Aorta (tissue), 5 donors: Measurements from ENCODE around the gene MAPK8IP3. TPM values are rescaled to one million over a fixed set of nuclear protein-coding genes. Genes with fewer than 3 reads are reported as not detected.
"Not testable (repeated sequence)": the region's sequence is repeated elsewhere in the genome, so short reads cannot be mapped to it uniquely, and the experiment has no call there.

Experiments
- ATAC-seq: fragments of 200-7000 bp; cut with Tn5 transposase; one replicate; pipeline ENCODE4 v1.9.1; 2022; ENCODE audit warnings: moderate library complexity; ENCODE audit not compliant: low FRiP score
- DNase-seq, 2 donors: peaks; one replicate each; pipeline ENCODE4 v3.0.0-alpha.2; 2020
- H3K27ac ChIP-seq, 2 donors: one replicate each; pipeline ENCODE4 v1.5.1; 2013; ENCODE audit warnings: low read length in 2 of 2, mild to moderate bottlenecking in 2 of 2, moderate library complexity in 2 of 2, control low read depth in 1 of 2, inconsistent platforms in 1 of 2, low read depth in 1 of 2
- H3K27me3 ChIP-seq, 2 donors: one replicate each; pipeline ENCODE4 v1.6.1; 2013; ENCODE audit warnings: control low read depth in 1 of 2, low read length in 1 of 2, mild to moderate bottlenecking in 1 of 2, moderate library complexity in 1 of 2; ENCODE audit not compliant: insufficient read depth in 2 of 2, control insufficient read depth in 1 of 2
- H3K36me3 ChIP-seq, 2 donors: one replicate each; pipeline ENCODE4 v1.6.1; 2013; ENCODE audit warnings: control low read depth in 1 of 2, low read length in 1 of 2, mild to moderate bottlenecking in 1 of 2; ENCODE audit not compliant: insufficient read depth in 2 of 2, control insufficient read depth in 1 of 2
- H3K4me1 ChIP-seq, 2 donors: one replicate each; pipeline ENCODE4 v1.6.1; 2013; ENCODE audit warnings: low read length in 2 of 2, control low read depth in 1 of 2, mild to moderate bottlenecking in 1 of 2, moderate library complexity in 1 of 2; ENCODE audit not compliant: insufficient read depth in 2 of 2, control insufficient read depth in 1 of 2
- H3K4me3 ChIP-seq, 2 donors: one replicate each; pipeline ENCODE4 v1.5.1; 2013; ENCODE audit warnings: low read length in 2 of 2, control low read depth in 1 of 2, mild to moderate bottlenecking in 1 of 2
- H3K9me3 ChIP-seq: one replicate; pipeline ENCODE4 v1.6.1; 2013; ENCODE audit warnings: mild to moderate bottlenecking, low read length; ENCODE audit not compliant: control insufficient read depth
- WGBS, 2 donors: extraction: QIAGEN DNeasy Blood & Tissue Kit; methylation state at CpG; one replicate each; pipeline ENCODE4 v1.1.7; 2013; 5-methylcytosine and 5-hydroxymethylcytosine counted together
- intact Hi-C, 2 donors: fragments of 100-400 bp; cut with DNase I; formaldehyde crosslinking; loops; one replicate each; pipeline versions ENCODE4 v1.14.2 to v1.15.0; 2022
- polyA plus RNA-seq, 2 donors: library from polyadenylated mRNA; stranded (reverse); fragments of 200-250 nt; gene quantifications; one replicate each; pipeline ENCODE4 v1.2.3, GENCODE V29; 2013
- total RNA-seq, 2 donors: library from RNA; stranded (reverse); fragmentation: NEBNext Ultra II Directional; extraction: Animal tissue kit (Norgen Biotek cat#: 25700); gene quantifications; one replicate each; pipeline ENCODE4 v1.2.1, GENCODE V29; 2021
- donor health status: healthy with polysubstance abuse.
- donor health status: Bipolar disorder and iron deficiency.
- donor health status: DM: no; HTN: no; CAD: no.
- donor health status: DM: no; HTN: no; CAD: no.
- donor health status: DM: yes; HTN: yes; CAD: no.

Gene MAPK8IP3
- total and polyA plus RNA-seq, 4 donors, result 20.8 to 122 (median 84.2) TPM

DNA sequence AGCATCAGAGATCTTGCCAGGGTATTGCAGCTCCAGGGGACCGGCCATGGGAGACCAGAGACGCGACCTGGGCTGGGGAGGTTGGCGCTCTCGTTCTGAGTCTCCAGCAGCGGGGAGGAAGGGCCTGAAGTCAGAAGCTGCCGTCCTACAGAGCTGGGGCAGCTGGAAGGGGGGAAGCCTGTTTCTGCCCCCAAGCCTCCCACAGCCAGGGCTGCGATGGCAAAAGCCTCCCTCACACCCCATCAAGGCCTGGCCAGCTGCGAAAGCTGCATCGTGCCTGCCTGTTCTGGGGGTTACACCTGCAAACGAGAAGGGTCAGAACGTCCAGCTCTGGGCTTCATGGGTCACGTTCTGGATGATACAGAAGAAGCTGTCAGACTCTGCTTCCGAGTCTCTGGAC lies 26.1 kb downstream of the MAPK8IP3 start:
- Histone ChIP-seq H3K4me3 (no peak overlapping the region), H3K36me3 (no peaks in the 10 kb centered on the region), H3K27me3 (no peaks in the 10 kb centered on the region), H3K9me3 (no peaks in the 10 kb centered on the region), H3K27ac (no peak overlapping the region), H3K4me1 (no peaks in the 10 kb centered on the region)
- WGBS, 2 donors, result 85 to 87% methylated on average over 14 of the region's 14 CpGs
- intact Hi-C loops, result no loop called here
- no peak for DNase-seq
- ATAC-seq, result no peak

DNA sequence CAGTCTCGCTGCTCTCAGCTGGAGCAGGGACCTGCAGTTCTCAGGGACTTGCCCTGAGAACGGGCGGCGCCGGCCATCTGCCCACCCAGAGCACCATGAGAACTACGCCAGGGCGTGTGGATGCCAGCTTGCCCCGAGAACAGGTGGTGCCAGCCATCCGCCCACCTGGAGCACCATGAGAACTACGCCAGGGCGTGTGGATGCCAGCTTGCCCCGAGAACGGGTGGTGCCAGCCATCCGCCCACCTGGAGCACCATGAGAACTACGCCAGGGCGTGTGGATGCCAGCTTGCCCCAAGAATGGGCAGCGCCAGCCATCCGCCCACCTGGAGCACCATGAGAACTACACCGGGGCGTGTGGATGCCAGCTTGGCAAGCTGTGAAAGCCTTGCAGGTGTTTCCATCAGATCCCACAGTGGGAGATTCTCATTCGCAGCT lies 26.6 kb downstream of the MAPK8IP3 start:
- H3K27ac ChIP-seq, intact Hi-C loops, H3K27me3 ChIP-seq, DNase-seq, H3K9me3 ChIP-seq, H3K36me3 ChIP-seq, ATAC-seq, H3K4me3 ChIP-seq, H3K4me1 ChIP-seq: not testable (repeated sequence)
- WGBS, 2 donors, result 82 to 87% methylated on average over 21 of the region's 21 CpGs

DNA sequence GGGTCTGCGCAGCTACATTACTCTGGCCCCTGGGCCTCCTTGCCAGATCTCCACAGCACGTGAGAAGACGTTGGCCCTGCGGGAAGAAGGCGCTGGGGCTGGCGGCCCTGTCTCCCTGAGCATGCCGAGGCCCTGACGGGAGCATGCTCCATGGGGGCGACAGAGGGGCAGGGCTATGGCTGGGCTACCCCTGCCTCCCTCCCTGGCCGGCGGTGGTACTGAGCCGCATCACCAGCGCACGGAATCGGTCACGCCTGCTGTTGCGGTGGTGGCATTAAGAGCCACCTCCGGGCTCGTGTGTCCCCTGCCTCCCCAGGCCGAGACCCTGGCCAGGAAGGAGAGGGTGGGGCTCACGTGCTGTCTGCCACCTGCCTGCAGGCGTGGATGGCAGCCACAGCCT lies 28.1 kb downstream of the MAPK8IP3 start:
- Histone ChIP-seq H3K36me3 (no peaks in the 10 kb centered on the region), H3K27ac (no peak overlapping the region), H3K4me1 (no peaks in the 10 kb centered on the region), H3K27me3 (no peaks in the 10 kb centered on the region), H3K9me3 (no peaks in the 10 kb centered on the region), H3K4me3 (no peak overlapping the region)
- 92 to 94% methylated on average over 21 to 22 of the region's 22 CpGs for WGBS, 2 donors
- intact Hi-C loops, result no loop called here
- DNase-seq, result no peak
- no peak for ATAC-seq

DNA sequence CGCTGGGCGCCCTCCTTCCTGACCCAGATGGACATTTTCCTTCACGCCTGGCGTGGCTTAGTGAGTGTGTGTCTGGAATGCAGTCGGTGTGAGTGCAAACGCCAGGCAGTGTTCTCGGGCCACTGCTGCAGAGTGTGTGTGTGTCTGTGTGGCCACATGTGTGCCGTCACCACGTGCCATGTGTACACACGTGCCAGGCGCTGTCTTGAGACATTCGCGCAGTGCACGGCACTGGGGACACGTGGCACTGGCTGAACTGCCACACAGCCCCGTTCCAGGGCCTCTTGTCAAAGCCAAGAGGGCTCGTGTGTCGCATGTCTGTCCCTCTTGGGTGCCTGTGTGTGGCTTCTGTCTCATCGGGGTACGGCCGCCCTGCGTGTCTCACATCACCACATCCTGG lies 28.8 kb downstream of the MAPK8IP3 start:
- ATAC-seq (peak; percentile 19), DNase-seq (no peak)
- Histone ChIP-seq H3K27me3 (no peaks in the 10 kb centered on the region), H3K27ac (no peak overlapping the region), H3K9me3 (no peaks in the 10 kb centered on the region), H3K4me3 (no peak overlapping the region), H3K36me3 (no peaks in the 10 kb centered on the region), H3K4me1 (no peaks in the 10 kb centered on the region)
- intact Hi-C loops, result no loop called here
- 97 to 98% methylated on average over 22 of the region's 22 CpGs for WGBS, 2 donors

DNA sequence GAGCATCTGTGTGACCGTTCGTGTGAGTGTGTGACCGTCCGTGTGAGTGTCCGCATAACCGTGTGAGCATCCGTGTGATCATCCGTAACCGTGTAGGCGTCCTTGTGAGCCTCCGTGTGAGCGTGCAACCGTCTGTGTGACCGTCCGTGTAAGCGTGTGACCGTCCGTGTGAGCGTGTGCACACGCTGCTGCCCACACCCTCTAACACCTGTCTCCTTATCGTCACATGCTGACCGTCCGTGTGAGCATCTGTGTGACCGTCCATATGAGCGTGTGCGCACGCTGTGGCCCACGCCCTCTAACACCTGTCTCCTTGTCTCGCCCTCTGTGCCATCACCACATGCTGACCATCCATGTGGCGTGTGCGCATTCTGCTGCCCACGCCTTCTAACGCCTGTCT lies 34.2 kb downstream of the MAPK8IP3 start:
- no peaks in the 10 kb centered on the region for H3K4me1 ChIP-seq
- no peaks in the 10 kb centered on the region for H3K27me3 ChIP-seq
- no peak overlapping the region for H3K27ac ChIP-seq
- H3K9me3 ChIP-seq, result no peaks in the 10 kb centered on the region
- ATAC-seq (no peak), DNase-seq (no peak)
- H3K36me3 ChIP-seq, result no peaks in the 10 kb centered on the region
- WGBS, 2 donors, result 97% methylated on average over 33 of the region's 33 CpGs
- no peak overlapping the region for H3K4me3 ChIP-seq
- intact Hi-C loops, result no loop called here

DNA sequence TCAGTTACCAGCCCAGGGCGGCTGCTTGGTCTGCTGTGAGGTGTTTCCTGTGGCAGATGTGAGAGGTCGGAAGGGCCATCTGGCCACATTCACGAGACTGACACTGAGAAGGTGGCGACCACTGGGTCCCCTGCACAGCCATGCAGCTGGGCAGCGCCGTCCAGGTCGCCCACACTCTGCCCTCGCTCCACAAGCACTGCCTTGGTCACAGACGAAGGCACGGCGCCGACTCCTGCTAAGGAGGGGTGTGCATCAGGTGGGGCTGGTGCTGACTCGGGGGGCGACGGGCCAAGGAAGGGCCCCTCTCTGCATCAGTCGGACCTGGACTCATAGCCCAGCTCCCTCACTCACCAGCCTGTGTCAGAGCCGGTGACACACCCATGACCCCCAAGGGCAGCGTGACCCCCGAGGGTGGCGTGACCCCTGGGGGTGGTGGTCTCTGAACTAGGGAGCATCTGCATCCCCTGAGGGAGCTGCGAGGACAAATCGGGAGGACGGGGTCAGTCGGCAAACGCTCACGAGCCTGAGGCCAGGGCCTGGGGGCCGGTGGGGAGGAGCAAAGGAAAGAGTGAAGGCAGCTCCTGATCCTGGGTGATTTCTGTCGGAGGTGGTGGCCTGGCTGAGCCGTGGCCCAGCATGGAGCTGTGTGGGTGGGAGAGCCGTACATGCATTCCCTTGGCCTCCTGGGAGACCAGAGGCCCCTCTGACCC lies 34.9 kb downstream of the MAPK8IP3 start:
- H3K36me3 ChIP-seq, result no peaks in the 10 kb centered on the region

DNA sequence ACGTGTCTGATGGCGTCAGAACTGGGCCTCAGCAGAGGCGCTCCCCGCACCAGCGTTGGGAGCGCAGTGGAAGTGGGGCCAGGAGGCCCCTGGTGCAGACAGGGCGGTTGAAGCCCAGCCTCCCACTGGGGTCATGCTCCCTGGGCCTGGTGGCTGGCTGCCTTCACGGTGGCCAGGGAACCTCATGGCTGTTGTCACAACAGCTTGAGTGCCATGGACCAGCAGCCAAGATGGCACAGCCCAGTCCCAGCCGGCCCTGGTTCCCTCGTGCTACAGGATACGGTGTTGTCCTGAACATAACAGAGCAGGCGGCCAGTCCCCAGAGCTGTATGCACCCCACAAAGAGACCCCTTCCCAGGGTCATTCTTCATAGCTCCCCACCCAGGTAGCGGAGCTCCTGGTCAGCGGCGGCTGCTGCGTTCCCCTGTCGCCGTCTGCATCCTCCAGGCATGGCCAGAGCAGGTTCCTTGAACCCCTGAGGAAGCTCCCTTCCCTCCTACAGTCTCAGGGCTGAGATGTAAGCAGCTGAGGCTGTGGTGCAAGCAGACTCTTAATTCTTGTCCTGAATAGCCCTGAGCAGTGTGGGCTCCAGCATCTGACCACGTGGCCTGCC lies 35.7 kb downstream of the MAPK8IP3 start:
- H3K4me1 ChIP-seq, result no peaks in the 10 kb centered on the region
- intact Hi-C loops, result no loop called here
- peak; percentile 47 for ATAC-seq
- no peak for DNase-seq
- H3K9me3 ChIP-seq, result no peaks in the 10 kb centered on the region
- no peak overlapping the region for H3K4me3 ChIP-seq
- H3K27me3 ChIP-seq, result no peaks in the 10 kb centered on the region
- H3K27ac ChIP-seq, result no peak overlapping the region
- no peaks in the 10 kb centered on the region for H3K36me3 ChIP-seq
- 90 to 93% methylated on average over 18 to 19 of the region's 19 CpGs for WGBS, 2 donors

More for the DNA sequence above, 34.9 kb downstream of the MAPK8IP3 start:
- Histone ChIP-seq H3K27me3 (no peaks in the 10 kb centered on the region), H3K4me3 (no peak overlapping the region), H3K9me3 (no peaks in the 10 kb centered on the region), H3K4me1 (no peaks in the 10 kb centered on the region), H3K27ac (no peak overlapping the region)
- DNase-seq (no peak), ATAC-seq (peak; percentile 38)
- WGBS, 2 donors, result 90 to 91% methylated on average over 29 to 30 of the region's 30 CpGs
- intact Hi-C loops, result no loop called here

DNA sequence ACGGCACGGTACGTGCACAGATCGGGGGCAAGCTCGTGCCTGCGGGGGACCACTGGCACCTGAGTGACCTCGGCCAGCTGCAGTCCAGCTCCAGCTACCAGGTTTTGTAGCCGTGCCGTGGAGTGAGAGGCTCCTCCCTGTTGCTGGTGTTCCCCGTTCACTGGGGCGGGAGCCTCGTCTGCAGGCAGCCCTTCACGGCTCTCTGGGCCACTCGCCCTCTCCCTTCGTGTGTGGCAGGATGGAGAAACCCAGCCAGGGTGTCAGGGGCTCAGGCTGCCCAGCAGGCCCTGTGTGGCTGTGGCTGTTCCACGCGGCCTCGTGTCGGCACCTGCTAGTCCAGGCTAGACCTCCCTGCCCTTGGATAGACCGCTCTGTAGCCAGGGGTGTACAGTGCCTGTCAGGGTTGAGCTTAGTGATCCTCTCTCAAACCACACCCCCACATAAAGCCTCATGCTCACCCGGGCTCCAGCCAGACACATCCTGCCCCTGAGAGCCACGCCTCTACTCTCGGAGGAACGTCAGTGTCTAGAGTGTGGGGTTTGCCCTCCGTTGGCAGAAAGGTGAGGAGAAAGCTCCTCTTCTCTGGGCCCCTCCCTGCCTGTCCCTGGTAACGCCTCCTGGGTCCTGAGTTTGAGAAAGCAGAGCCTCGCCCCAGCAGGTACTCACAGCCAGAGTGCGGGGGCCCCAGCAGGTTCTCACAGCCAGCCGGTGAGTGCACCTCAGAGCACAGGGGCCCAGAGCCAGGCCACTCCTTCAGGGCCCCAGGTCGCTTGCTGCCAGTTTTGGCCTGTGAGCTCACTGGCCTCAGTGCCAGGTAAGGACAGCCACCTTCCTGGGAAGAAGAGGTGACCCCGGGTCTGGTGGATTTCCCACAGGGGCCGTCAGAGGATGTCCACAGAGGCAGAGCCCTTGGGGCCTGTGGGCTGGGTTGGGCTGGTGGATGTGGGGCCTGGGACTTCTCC lies 37.7 kb downstream of the MAPK8IP3 start:
- no peak for DNase-seq
- H3K27me3 ChIP-seq, result no peaks in the 10 kb centered on the region
- H3K36me3 ChIP-seq, result peaks cover 0 to 8% of the 10 kb centered on the region in 2 donors
- intact Hi-C loops, result no loop called here
- H3K27ac ChIP-seq, result no peak overlapping the region
- H3K9me3 ChIP-seq, result no peaks in the 10 kb centered on the region
- no peak for ATAC-seq
- 89 to 90% methylated on average over 32 of the region's 32 CpGs for WGBS, 2 donors
- no peak overlapping the region for H3K4me3 ChIP-seq
- no peaks in the 10 kb centered on the region for H3K4me1 ChIP-seq
